Astrocyte of the spinal cord (primary cell): ENCODE data around the gene TCEA3.

Experiments
- DNase-seq: peaks from one replicate; pipeline ENCODE4 v3.0.0; 2011; ENCODE audit warnings: low read depth, low spot score
- H3K4me3 ChIP-seq: 2 replicates; pipeline ENCODE4 v1.5.1; 2011; ENCODE audit warnings: low read depth, mild to moderate bottlenecking, low read length, moderate library complexity
- in situ Hi-C: cut with HindIII; loops from 2 replicates; pipeline ENCODE4 v1.10.0; 2017; ENCODE audit warnings: low sequenced_read_pairs
- TF ChIP-seq, protein P1 (sequence below): IDR thresholded peaks from 2 replicates; pipeline ENCODE4 v1.5.1; 2012; ENCODE audit warnings: low read depth, mild to moderate bottlenecking, low read length, inconsistent platforms

Gene TCEA3

DNA sequence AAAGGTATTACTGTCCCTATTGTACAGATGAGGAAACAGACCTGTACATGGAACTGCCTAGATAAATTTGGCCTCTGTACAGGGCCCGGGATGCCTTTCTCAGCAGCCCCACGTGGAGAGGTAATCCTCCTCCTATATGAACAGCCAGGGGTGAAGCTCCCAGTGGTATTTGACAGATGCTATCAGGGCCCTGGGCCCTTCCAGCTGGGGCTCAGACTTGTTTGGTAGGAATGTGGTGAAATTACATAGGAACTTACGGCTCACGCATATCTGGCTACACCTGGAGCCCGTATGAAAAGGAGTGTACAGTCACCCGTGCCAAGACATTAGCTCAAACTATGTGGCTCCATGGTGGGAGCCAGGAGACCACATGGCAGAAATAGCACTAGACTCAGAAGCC is 24.8 kb upstream of the TCEA3 start:
- TF ChIP-seq, protein P1, sequence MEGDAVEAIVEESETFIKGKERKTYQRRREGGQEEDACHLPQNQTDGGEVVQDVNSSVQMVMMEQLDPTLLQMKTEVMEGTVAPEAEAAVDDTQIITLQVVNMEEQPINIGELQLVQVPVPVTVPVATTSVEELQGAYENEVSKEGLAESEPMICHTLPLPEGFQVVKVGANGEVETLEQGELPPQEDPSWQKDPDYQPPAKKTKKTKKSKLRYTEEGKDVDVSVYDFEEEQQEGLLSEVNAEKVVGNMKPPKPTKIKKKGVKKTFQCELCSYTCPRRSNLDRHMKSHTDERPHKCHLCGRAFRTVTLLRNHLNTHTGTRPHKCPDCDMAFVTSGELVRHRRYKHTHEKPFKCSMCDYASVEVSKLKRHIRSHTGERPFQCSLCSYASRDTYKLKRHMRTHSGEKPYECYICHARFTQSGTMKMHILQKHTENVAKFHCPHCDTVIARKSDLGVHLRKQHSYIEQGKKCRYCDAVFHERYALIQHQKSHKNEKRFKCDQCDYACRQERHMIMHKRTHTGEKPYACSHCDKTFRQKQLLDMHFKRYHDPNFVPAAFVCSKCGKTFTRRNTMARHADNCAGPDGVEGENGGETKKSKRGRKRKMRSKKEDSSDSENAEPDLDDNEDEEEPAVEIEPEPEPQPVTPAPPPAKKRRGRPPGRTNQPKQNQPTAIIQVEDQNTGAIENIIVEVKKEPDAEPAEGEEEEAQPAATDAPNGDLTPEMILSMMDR: no peak
- no peak for DNase-seq
- no peak overlapping the region for H3K4me3 ChIP-seq
- in situ Hi-C loops: no loop called here

GRCh38 chr1:23448846-23449245 is 24.3 kb upstream of the TCEA3 start:
- in situ Hi-C loops: no loop called here
- H3K4me3 ChIP-seq: no peak overlapping the region

DNA sequence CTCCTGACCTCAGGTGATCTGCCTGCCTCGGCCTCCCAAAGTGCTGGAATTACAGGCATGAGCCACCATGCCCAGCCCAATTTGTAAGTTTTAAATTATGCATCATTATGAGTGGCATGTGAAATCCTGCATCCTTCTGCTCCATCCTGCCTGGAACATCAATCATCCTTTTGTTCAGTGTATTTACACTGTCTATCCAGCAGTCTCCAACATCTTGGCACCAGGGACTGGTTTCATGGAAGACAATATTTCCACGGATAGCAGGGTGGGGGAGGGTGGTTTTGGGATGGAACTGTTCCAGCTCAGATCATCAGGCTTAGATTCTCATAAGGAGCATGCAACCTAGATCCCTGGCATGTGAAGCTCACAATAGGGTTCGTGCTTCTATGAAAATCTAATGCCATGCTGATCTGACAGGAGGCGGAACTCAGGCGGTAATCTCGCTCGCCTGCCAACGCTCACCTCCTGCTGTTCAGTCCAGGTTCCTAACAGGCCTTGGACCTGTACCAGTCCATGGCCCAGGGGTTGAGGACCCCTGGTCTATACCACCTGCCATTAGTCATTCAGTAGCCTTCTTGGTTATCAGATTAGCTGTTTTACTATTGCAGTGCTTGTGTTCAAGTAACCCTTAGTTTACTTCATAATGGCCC is 22.2 kb upstream of the TCEA3 start:
- no peak for DNase-seq
- TF ChIP-seq, protein P1: no peak
- in situ Hi-C loops: no loop called here
- H3K4me3 ChIP-seq: no peak overlapping the region

More at GRCh38 chr1:23448846-23449245, 24.3 kb upstream of the TCEA3 start:
- TF ChIP-seq, protein P1: no peak
- no peak for DNase-seq

GRCh38 chr1:23444596-23445390 is 20.2 kb upstream of the TCEA3 start:
- no peak overlapping the region for H3K4me3 ChIP-seq
- in situ Hi-C loops: no loop called here
- DNase-seq: no peak
- TF ChIP-seq, protein P1: no peak

DNA sequence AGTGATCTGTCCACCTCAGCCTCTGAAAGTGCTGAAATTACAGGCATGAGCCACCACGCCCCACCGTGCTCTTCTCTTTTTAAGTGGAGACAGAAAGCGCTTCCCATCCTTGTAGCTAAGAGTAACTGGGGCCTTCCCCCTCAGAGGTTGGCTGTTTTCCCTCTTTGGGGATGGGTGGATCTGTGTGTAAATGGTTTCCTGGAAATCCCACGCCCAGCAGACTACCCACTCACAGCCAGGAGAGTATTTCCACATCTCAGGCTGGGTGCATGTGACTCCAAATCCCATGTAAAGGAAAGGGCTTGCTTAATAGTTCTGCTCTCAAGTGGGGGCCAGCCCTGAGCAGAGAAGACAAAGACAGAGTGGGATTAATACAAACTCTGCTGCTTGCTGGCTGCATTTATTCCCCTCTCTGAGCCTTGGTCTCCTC is 19.6 kb upstream of the TCEA3 start:
- H3K4me3 ChIP-seq: no peak overlapping the region
- TF ChIP-seq, protein P1: no peak
- in situ Hi-C loops: no loop called here
- DNase-seq: no peak

DNA sequence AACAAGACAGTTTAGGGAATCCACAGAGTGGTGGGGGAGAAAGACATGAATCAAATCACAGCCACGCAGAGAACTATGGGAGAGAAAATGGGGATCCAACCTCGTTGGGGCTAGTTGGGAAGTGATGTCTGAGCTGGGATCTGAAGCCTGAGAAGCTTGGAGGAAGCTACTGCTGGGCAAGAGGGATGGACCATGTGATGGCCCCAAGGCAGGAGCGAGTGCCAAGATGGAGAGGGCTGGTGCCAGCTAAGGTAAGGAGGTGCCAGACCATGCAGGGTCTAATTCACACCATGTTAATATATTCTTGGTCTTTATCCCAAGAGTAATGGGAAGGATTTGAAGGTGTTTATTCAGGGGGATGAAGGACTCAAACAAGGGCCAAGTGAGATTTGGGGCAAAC is 18.2 kb upstream of the TCEA3 start:
- H3K4me3 ChIP-seq: no peak overlapping the region
- in situ Hi-C loops: no loop called here
- TF ChIP-seq, protein P1: no peak
- no peak for DNase-seq
